GM19025 (cell line): ENCODE results near the gene FAHD1.

Experiments
- ATAC-seq: cut with Tn5 transposase; IDR thresholded peaks from one replicate; pipeline ENCODE4 v1.9.1; 2021; ENCODE audit warnings: mild to moderate bottlenecking, low read depth, moderate library complexity; ENCODE audit not compliant: unreplicated experiment

Gene FAHD1

DNA sequence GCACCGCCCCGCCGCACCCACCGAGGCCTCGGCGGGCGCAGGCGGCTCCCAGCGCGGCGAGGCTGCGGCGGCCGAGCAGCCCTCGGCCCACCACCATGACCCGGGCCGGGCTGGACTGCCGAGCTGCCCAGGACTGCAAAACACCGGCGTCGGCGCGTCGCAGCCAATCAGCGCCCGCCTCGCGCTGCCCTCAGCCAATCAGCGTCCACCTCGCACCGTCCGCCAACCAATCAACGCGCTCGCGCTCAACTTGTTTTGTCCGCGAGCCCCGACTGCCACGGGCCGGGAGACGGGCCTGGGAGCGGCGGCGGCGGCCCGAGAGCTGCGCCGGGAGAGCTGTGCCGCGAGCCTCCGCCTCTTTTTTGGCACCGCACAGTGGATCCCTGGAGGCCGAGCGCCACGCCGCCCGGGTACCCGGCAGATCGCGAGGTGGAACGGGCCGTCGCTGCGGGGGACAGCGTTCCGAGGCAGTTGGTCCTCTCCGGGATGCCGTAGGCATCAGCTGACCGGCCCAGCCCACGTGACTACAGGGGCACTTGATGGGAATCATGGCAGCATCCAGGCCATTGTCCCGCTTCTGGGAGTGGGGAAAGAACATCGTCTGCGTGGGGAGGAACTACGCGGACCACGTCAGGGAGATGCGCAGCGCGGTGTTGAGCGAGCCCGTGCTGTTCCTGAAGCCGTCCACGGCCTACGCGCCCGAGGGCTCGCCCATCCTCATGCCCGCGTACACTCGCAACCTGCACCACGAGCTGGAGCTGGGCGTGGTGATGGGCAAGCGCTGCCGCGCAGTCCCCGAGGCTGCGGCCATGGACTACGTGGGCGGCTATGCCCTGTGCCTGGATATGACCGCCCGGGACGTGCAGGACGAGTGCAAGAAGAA is at the start of gene FAHD1, which contains the start of gene HAGH:
Gene FAHD1 (plus strand): TSS at position 516 of the 883 bp plus-strand sequence. CDS start 33 bp downstream, at position 549.
Gene HAGH (minus strand): TSS at position 135 of the 883 bp plus-strand sequence. CDS start 38 bp downstream, at position 97.
- peak; percentile 73 for ATAC-seq

DNA sequence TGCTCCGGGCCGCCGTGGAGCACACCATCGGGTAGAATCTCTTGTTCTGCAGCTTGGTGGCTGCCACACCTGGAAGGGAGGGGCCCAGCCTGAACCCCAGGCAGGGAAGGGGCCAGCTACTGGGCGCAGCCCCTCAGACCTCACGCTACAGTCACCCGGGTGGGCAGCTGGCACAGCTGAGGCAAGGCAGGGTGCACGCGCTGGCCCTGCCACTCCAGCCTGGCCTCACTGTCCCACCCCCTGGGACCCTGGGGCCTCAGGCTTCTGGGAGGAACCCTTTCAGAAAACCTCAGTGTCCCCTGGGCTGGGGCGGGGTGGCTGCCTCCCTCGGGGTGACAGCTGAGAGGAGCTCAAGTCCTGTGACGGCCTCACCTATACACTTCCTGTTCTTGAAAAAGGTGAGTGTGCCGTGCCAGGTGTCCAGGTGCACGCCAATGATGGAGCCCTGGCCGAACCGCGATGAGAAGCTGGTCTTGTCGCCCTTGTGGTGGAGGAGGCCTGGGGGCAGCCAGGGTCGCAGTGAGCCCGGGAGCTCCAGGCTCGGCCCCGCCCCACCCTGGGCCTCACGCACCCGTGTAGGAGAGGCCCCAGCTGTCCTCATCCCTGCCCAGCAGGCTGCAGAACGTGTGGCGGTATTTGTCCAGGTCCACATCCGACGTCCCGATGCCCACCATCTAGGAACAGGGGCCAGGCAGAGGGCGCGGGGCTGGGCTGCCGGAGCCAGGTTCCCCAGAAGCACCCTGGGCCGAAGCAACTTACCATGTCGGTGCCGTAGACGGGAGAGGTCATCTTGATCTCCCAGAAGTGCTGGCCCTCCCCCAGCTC is 49.4 kb upstream of the FAHD1 start:
- no peak for ATAC-seq

DNA sequence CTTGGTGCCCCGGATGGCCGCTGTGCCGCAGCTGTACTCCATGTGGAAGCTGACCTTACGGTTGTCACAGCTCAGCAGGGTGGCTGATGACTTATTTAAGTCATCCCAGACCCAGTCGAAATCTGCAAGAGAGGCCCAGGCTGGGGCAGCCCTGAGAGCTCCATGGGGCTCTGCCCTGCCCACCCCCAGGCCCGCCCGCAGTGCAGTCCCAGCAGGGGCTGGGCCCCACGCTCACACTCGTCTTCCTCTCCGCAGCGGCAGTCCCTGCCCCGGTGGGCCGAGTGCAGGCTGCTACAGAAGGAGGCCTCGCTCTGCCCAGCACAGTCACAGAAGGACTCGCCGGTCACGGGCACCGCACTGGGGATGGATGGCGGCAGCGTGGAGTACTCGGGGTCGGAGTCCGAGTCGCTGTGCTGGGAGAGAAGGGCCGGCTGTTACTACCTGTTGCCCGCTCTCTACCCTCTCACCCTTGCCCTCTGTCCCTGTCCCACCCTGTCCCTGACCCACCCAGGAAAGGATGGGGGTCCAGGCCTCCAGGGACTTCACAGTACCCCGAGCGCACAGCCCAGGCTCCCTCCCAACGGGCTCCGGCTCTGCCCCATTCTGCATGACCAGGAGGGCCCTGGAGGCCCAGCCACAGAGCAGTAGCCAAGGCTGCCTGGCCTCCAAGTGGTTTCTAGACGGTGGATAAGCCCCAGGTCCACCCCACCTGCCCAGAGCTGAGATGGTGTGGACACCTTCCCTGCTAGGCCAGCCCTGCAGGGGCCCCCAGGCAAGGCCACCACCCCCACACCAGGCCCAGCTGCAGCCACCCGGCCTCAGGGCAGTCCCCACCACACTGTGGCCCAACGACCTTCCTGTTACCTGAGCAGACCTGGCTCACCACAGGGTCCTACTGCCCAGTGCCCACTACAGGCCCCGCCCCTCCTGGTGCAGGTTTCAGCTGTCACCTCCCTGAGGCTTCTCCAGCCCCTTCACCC is 48.5 kb upstream of the FAHD1 start:
- no peak for ATAC-seq

DNA sequence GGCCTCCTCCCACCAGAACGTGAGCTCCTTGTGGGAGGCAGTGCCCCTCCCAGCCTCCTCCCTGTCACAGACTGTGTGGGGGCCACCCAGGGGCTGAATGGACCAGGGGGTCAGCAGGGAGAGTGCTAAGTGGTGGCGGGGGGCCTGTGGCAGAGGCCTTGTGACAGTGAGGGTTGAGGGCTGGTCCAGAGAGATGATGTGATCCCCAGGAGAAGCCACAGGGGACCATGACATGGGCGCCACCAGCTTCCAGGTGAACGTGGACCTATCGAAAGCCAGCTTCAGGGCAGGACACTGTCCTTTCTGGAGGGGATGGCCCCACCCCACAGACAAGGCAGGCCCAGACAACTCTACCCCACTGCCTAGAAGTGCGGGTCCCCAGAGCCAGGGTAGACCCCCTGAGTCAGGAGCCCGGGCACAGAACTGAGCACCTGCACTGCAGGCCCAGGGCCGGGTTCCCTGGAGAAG is 47.7 kb upstream of the FAHD1 start:
- ATAC-seq: no peak

DNA sequence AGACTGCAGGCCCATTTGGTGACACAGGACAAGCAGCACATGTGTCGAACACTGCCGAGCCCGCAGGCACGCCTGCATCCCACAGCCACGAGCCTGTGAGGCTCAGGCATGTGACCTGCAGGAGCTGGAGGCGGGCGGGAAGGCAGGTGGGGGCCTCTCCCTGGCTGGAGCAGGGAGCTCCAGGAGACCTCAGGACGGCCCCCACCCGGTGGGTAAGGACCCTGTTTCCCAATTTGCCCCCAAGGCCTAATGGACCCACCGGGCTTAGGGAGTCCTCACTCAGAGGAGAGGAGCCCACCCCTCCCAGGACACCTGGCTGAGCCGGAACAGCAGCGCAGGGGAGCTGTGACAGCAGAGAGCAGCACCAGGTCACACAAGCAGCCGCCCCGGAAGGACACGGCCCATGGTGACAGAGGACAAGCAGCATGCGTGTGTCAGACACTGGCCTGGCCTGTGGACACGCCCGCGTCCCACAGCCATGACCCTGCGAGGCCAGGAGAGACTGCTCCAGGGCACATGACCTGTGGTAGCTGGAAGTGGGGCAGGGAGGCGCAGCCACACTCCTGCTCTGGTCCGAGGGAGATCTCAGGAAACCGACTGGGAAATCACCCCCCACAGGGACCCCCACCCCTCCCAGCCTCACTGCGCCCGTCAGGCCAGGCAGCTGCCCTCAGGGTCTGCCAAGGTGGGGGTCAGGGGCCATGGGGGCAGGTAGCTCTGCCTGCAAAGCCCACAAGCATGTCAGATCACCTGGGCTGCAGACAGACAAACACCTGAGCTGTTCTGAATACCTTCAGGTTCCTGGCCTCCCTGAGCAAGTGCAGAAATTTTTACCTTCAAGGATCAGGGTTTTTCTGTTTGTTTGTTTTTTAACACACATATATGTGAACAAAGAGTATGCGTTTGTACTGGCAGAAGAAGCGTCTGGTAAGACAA is 47.0 kb upstream of the FAHD1 start:
- ATAC-seq: no peak

DNA sequence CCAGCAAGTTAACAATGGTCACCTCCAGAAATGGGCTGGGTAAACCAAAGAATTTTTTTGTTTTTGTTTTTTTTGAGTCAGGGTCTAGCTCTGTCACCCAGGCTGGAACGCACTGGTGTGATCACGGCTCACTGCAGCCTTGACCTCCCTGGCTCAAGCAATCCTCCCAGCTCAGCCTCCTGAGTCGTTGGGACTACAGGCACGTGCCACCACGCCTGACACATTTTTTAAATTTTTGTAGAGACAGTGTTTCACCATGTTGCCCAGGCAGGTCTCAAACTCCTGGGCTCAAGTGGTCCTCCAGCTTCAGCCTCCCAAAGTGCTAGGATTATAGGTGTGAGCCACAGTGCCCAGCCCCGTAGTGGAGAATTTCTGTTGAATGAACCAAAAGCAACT is 46.3 kb upstream of the FAHD1 start:
- no peak for ATAC-seq

DNA sequence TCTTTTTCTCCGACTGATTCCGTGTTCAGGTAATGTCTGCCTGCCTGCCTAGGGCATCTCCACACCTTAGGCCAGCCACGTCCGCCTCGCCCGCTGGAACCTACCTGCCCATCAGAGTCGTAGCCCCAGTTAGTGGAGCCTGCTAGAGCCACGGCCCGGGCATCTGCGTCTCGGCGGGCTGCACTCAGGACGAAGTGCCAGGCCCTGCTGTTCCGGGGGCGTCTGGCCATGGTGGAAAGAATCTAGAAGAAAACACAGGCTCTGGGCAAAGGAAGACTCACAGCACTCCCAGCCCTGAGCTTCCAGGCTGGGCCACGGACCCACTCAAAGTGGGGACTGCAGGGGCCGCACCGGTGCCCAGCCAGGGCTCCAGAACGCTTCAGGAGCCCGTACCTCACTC is 45.8 kb upstream of the FAHD1 start:
- ATAC-seq: no peak

DNA sequence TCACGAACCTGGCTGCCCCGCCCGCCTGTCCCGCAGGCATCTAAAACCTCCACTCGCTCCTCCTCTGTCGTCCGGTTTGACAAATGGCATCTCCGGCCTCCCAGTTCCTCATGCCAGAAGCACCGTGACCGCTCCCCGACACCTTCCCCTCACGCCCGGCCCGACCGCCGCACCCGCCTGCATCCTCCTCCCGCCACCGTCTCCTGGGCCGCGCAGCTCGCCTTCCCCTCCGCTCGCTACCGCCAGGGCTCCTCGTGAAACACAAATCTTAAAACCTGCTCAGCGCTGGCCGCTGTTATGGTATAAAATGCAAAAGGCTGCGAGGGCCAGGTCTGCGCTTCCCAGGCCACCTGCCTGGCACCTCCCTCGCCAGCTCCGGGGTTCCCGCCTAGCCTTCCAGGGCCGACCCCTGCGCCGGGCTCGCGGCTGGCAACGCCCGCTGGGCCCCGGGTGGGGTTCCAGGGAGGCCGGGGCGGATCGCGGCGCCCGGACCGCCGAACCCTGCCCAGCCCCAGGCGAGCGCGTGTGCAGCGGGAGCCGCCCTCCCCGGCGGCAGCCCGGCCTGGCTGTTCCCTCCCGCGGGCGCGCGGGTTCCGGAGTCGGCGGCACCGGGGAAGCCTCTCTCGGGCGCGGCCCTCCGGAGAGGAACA is 45.1 kb upstream of the FAHD1 start:
- ATAC-seq: peak; percentile 2

DNA sequence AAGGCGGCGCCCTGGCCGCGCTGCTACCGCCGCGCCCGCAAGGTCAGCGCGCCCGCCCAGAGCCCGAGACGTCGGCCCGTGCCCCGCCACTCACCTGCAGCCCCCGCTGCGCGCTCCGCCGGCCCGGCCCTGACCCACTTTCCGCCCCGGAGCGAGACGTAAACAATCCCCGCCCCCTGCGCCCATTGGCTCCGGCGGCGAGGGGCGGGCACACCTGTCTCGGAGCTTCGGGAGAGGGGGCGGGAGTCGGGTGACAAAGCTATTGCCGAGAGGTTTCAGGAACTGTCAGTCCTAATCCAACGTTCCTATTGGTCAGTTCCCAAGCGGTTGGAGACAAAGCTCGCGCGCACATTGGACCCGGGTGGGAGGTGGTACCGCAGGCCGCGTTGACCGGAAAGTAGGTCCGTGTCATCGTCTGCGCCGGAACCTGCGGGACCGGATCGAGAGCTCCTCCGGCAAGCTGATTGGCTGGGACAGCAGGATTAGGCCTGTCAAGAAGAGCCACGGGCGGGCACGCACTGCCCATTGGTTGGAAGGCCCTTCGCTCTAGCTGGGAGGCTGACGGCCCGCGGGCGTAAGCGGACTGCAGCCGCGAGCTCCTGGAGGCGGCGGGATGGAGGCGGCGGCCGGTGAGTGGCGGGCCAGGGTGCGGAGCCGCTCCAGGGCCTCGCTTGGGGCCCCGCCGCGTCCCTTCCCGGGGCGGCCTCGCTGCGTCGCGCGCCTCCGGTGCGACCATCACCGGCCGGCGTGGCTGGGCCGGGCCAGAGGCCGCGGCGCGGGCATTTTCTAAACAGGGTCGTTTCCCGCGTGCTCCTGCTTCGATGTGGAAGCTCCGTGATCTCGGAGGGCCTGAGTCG is 44.4 kb upstream of the FAHD1 start, which contains the start of the genes NUBP2 and SPSB3:
Gene NUBP2 (plus strand): TSS at position 553 of the 857 bp plus-strand sequence. CDS start 61 bp downstream, at position 614.
Gene SPSB3 (minus strand): TSS at position 164 of the 857 bp plus-strand sequence. CDS start 1,088 bp downstream, outside the sequence.
- peak; percentile 82 for ATAC-seq

DNA sequence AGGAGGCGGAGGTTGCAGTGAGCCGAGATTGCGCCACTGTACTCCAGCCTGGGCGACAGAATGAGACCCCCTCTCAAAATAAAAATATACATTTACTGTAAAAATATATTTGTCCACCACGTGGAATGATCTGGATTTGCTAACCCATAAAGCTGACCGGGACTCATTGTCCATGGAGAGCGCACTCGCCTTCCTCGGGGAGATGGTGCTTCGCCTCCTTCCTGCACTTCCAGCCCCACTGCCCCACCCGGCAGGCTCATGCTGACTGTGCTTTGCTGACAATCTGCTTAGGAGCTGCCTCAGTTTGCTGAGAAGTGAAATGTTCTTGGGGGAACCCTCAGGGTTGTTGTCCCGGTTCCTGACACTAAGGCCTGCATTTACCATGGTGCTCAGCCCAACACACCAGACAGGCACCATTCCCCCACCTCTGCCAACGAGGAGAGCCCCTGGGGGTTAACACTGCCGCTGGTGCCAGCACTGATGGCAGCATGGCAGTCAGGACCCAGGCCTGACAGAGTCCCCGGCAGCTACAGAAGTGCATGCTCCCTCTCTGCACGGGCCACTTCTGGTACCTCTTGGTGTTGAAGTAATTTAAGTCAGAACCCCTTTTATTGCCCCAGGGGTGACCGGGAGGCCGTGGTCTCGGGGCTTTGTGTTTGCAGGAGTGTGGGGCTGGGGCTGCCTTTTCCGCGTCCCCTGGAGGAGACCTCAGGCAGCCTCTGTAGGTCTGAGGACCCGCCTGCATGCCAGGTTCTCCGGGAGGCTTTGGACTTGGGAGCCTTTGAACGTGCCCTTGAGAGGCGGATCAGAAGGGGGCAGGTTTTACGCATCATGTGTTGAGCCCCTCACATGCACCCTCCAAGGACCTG is 41.8 kb upstream of the FAHD1 start:
- ATAC-seq: no peak

DNA sequence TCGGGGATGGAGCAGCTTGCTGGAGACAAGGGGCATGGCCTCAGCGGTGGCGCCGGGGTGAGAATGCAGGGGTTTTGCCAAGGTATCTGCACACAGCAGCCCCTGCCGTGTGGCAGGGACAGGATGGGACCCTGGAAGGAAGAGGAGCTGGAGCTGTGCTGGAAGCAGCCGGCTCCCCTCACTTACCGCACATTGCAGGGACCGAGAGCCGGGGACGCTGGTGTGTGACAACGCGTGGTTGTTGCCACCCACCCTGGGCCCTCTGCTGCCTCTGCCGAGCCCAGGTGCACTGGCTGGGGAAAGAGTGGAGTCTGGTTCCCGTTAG is 41.2 kb upstream of the FAHD1 start:
- no peak for ATAC-seq

DNA sequence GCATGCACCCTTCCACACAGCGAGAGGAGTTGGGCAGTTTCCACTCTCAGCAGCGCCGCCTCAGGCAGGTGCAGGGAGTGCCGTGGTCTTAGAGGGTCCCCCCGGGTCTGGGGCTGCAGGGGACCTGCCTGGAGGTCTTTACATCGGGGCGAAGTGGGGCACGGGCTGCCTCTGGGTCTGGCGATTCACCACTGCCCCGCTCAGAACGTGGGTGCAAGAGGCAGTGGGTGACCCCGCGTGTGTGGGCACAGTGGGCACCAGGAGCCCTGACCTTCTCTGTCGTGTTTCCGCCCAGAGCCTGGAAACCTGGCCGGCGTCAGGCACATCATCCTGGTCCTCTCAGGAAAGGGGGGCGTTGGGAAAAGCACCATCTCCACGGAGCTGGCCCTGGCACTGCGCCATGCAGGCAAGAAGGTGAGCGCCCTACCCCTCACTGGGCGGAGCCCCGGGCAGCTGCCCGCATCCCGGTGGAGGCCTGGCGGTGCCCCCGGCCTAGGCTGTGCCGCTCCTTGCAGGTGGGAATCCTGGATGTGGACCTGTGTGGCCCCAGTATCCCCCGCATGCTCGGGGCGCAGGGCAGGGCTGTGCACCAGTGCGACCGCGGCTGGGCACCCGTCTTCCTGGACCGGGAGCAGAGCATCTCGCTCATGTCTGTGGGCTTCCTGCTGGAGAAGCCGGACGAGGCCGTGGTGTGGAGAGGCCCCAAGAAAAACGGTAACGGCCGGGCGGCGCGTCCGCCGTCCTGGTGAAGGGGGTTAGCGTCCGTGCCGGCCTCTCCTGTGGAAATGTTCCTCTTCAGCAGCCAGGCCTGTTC is 40.6 kb upstream of the FAHD1 start:
- ATAC-seq: no peak

DNA sequence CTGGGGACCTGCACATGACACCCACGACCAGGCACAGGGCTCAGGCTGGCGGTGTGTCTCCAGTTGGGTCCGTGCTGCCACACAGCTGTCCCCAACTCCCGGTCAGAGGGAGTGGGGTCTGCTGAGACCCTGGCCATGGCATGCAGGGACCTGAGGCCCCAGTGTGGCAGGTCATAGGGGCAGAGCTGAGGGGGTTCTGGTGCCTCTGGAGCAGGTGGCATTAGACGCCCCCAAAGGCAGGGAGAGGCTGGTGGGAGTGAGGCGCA is 40.0 kb upstream of the FAHD1 start:
- ATAC-seq: no peak

DNA sequence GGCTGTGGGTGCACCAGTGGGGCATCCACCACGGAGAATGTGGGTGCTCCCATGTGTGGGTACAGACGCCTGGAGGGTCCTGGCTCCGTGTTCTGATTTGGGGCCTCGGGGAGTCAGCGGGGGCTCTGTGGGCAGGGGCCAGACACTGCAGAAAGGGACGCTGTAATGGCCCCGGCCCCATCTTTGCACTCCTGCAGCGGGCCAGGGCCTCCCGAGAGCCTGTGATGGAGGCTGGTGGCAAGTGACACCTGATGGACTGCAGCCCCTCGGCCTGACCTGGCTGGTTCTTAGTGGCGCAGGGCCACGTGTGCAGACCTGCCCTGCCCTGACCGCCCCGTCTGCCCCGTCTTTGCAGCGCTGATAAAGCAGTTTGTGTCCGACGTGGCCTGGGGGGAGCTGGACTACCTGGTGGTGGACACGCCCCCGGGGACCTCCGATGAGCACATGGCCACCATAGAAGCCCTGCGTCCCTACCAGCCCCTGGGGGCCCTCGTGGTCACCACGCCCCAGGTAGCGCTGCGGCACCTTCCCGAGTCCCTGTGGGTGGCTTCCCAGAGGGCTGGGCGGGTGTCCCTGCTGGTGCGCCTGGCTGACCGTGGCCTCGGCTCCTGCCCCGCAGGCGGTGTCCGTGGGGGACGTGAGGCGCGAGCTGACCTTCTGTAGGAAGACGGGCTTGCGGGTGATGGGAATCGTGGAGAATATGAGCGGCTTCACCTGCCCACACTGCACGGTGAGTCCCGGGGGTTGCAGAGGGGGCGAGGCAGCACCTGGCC is 39.5 kb upstream of the FAHD1 start:
- no peak for ATAC-seq

DNA sequence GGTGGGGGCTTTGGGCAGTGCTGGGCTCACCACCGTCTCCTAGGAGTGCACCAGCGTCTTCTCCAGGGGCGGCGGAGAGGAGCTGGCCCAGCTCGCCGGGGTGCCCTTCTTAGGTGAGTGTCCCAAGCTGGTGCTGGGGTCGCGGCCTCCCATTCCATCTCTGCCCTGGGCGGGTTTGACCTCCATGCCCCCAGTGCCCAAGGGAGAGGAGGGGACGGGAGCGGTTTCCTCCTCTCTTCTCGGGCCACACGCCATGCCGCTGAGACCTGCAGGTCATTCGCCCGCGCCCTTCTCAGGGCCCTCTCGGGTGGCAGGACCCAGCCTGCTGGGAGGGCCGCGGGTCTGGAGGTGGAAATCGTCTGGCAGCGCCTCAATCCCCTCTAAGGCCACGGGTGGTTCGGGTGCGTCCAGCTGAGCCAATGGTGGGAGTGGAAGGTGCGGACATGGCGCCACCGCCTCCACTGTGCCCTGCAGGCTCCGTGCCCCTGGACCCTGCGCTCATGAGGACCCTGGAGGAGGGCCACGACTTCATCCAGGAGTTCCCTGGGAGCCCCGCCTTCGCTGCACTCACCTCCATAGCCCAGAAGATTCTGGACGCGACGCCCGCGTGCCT is 38.8 kb upstream of the FAHD1 start:
- ATAC-seq: no peak
